ENCODE measurements around the gene DSC2. TPM values are rescaled to one million over a fixed set of nuclear protein-coding genes. Genes with fewer than 3 reads are reported as not detected.

Gene DSC2
- total and polyA plus RNA-seq, 2 experiments from 2014 or later = not detected

DNA sequence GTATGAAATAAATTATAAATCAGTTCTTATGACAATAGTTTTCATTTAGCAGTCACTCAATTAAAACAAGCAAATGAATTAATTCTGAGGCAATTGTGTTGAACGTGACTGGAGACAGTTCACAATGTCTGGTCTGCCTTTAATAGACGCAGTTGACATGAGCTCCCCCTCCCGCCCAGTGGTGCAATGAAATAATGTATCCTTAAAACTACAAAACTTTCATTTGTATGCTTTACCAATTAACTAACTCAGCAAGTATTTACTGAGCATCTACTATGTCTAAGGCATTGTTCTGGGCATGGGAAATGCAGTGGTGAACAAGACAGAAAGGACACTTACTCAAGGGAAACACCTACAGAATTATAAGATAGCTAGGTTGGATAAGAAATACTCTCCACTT, 3.5 kb upstream of the DSC2 start:
- H3K9me2 ChIP-seq (ENCODE audit: insufficient read depth) = no peaks in the 10 kb centered on the region
- H3F3A ChIP-seq (ENCODE audit: insufficient read depth) = no peaks in the 10 kb centered on the region
- 40 to 43% methylated on average over 3 of the region's 3 CpGs for WGBS, 2 experiments (ENCODE audit: low coverage in 1 of 2, low lambda C conversion rate in 2 of 2, missing lambda C conversion rate in 2 of 2)
- in situ Hi-C loops (cut with MboI) = no loop called here
- no peaks in the 10 kb centered on the region for H3K9me3 ChIP-seq (ENCODE audit: low read depth)
- no peaks in the 10 kb centered on the region for H3K4me1 ChIP-seq (ENCODE audit: insufficient read depth)
- H3K4me3 ChIP-seq = no peak overlapping the region
- H3K27me3 ChIP-seq (replicated peaks; ENCODE audit: insufficient read depth) = no peaks in the 10 kb centered on the region
- TF ChIP-seq EZH2phosphoT487 (IDR thresholded peaks at IDR 0.05; ENCODE audit: insufficient read depth, low read depth) (no peak), EZH2 (IDR thresholded peaks at IDR 0.05; ENCODE audit: insufficient read depth, poor library complexity, severe bottlenecking) (no peak)
- H3K9ac ChIP-seq = no peak overlapping the region
- H3K27ac ChIP-seq = no peak overlapping the region
- no peak overlapping the region for H3K4me2 ChIP-seq (ENCODE audit: unreplicated experiment)
- DNase-seq = no peak
- no peaks in the 10 kb centered on the region for H3K79me2 ChIP-seq (ENCODE audit: insufficient read depth)
- H3K36me3 ChIP-seq (ENCODE audit: low read depth) = no peaks in the 10 kb centered on the region
- H4K20me1 ChIP-seq (ENCODE audit: insufficient read depth) = no peaks in the 10 kb centered on the region
- no peak overlapping the region for H2AFZ ChIP-seq

DNA sequence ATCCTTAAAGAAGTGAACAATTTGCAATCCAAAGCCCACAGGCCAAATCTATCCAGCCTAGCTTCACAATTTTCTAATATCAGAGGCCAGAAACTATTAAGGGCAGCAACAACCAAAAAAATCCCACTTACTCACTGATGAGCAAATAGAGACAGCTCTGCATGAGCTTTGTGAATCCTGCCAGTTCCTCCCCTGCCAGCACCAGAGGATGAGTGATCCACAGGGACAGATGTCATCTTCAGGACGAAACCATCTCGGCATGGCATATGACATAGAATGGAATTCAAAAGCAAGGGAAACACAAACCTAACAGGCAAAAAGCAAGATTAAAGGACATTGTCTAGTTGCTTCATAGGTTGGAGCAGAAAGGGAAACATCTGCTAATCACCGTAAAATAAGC, 2.2 kb upstream of the DSC2 start:
- WGBS, 2 experiments (ENCODE audit: low coverage in 1 of 2, low lambda C conversion rate in 2 of 2, missing lambda C conversion rate in 2 of 2) = 14 to 18% methylated on average over 3 of the region's 3 CpGs
- H3K27ac ChIP-seq = no peak overlapping the region
- no peaks in the 10 kb centered on the region for H3K9me2 ChIP-seq (ENCODE audit: insufficient read depth)
- no peaks in the 10 kb centered on the region for H4K20me1 ChIP-seq (ENCODE audit: insufficient read depth)
- no peak for DNase-seq
- no peak overlapping the region for H3K9ac ChIP-seq
- H3K79me2 ChIP-seq (ENCODE audit: insufficient read depth) = no peaks in the 10 kb centered on the region
- H2AFZ ChIP-seq = no peak overlapping the region
- H3F3A ChIP-seq (ENCODE audit: insufficient read depth) = no peaks in the 10 kb centered on the region
- TF ChIP-seq EZH2 (IDR thresholded peaks at IDR 0.05; ENCODE audit: insufficient read depth, poor library complexity, severe bottlenecking) = no peak
- no peak for TF ChIP-seq EZH2phosphoT487 (IDR thresholded peaks at IDR 0.05; ENCODE audit: insufficient read depth, low read depth)
- no peaks in the 10 kb centered on the region for H3K9me3 ChIP-seq (ENCODE audit: low read depth)
- in situ Hi-C loops (cut with MboI) = no loop called here
- no peak overlapping the region for H3K4me3 ChIP-seq
- no peak overlapping the region for H3K4me2 ChIP-seq (ENCODE audit: unreplicated experiment)
- no peaks in the 10 kb centered on the region for H3K27me3 ChIP-seq (replicated peaks; ENCODE audit: insufficient read depth)
- H3K4me1 ChIP-seq (ENCODE audit: insufficient read depth) = no peaks in the 10 kb centered on the region
- no peaks in the 10 kb centered on the region for H3K36me3 ChIP-seq (ENCODE audit: low read depth)

DNA sequence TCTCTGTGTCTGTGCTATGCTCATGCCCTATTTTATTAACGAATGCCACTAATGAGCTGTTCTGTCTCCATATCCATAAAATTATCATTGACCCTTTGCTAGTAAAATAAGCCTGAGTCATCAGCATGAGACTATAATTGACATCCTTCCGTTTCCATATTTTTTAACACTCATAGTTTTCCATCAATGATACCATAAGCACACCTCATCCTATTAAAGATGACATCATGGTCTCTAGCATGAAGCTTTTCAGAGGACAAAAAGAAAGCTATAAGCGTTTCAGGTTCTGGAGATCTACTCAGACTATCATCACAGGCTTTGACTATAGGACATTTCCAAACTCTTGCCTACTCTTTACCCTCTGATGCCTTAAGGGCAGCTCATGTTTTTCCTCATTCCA, 1.2 kb upstream of the DSC2 start:
- no peaks in the 10 kb centered on the region for H3K9me3 ChIP-seq (ENCODE audit: low read depth)
- no peak overlapping the region for H3K4me3 ChIP-seq
- no peak for DNase-seq
- in situ Hi-C loops (cut with MboI) = no loop called here
- H3K27me3 ChIP-seq (replicated peaks; ENCODE audit: insufficient read depth) = no peaks in the 10 kb centered on the region
- no peaks in the 10 kb centered on the region for H3K79me2 ChIP-seq (ENCODE audit: insufficient read depth)
- no peaks in the 10 kb centered on the region for H3K36me3 ChIP-seq (ENCODE audit: low read depth)
- no peaks in the 10 kb centered on the region for H3K4me1 ChIP-seq (ENCODE audit: insufficient read depth)
- no peaks in the 10 kb centered on the region for H3K9me2 ChIP-seq (ENCODE audit: insufficient read depth)
- no peaks in the 10 kb centered on the region for H3F3A ChIP-seq (ENCODE audit: insufficient read depth)
- no peaks in the 10 kb centered on the region for H4K20me1 ChIP-seq (ENCODE audit: insufficient read depth)
- H3K27ac ChIP-seq = no peak overlapping the region
- H2AFZ ChIP-seq = no peak overlapping the region
- WGBS, 2 experiments (ENCODE audit: low coverage in 1 of 2, low lambda C conversion rate in 2 of 2, missing lambda C conversion rate in 2 of 2) = 30 to 35% methylated on average over 3 of the region's 3 CpGs
- TF ChIP-seq EZH2 (IDR thresholded peaks at IDR 0.05; ENCODE audit: insufficient read depth, poor library complexity, severe bottlenecking) (no peak), EZH2phosphoT487 (IDR thresholded peaks at IDR 0.05; ENCODE audit: insufficient read depth, low read depth) (no peak)
- no peak overlapping the region for H3K9ac ChIP-seq
- no peak overlapping the region for H3K4me2 ChIP-seq (ENCODE audit: unreplicated experiment)

DNA sequence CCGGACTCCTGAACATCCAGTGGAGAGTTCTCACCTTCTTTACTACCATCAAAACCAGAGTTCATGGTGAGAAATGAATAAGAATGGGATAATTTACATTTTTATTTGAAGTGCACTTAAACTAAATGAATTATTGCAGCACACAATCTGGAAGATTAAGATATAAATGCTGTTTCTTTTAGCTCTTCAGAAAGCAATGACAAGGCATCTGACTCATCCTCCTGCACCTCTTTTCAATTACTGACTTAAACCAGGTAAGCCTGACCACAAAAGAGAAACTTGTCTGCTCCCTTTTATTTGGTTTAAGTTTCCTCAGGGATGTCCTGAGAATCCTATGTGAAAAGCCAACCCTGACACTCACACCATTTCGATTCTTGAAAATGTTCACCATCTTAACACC, 720 bp upstream of the DSC2 start:
- Histone ChIP-seq H3K9me2 (ENCODE audit: insufficient read depth) (no peaks in the 10 kb centered on the region), H3K27ac (no peak overlapping the region), H3K79me2 (ENCODE audit: insufficient read depth) (no peaks in the 10 kb centered on the region), H3K9ac (no peak overlapping the region), H2AFZ (no peak overlapping the region), H3K4me3 (no peak overlapping the region), H3K36me3 (ENCODE audit: low read depth) (no peaks in the 10 kb centered on the region), H4K20me1 (ENCODE audit: insufficient read depth) (no peaks in the 10 kb centered on the region), H3F3A (ENCODE audit: insufficient read depth) (no peaks in the 10 kb centered on the region), H3K4me1 (ENCODE audit: insufficient read depth) (no peaks in the 10 kb centered on the region), H3K27me3 (replicated peaks; ENCODE audit: insufficient read depth) (no peaks in the 10 kb centered on the region), H3K4me2 (ENCODE audit: unreplicated experiment) (no peak overlapping the region), H3K9me3 (ENCODE audit: low read depth) (no peaks in the 10 kb centered on the region)
- 9 to 26% methylated on average over 2 of the region's 2 CpGs for WGBS, 2 experiments (ENCODE audit: low coverage in 1 of 2, low lambda C conversion rate in 2 of 2, missing lambda C conversion rate in 2 of 2)
- in situ Hi-C loops (cut with MboI) = no loop called here
- no peak for DNase-seq
- TF ChIP-seq EZH2 (IDR thresholded peaks at IDR 0.05; ENCODE audit: insufficient read depth, poor library complexity, severe bottlenecking) = no peak

Measured in GM23248 (cell line).